Stimulated activated CD8-positive, alpha-beta memory T cell treated with anti-CD3 and anti-CD28 coated beads, Interleukin-7, amount 100 ng/mL, for 1 hour (primary cell): ENCODE results near the gene ATP8A1.

Experiments used
- DNase-seq, 2 donors: peaks; one replicate each; pipeline ENCODE4 v3.0.0-alpha.2; 2020; ENCODE audit warnings: low read depth in 2 of 2

ATP8A1 gene

GRCh38 chr4:42649870-42650269, 7.0 kb downstream of the ATP8A1 start:
- no peak for DNase-seq

GRCh38 chr4:42646999-42647541, 9.8 kb downstream of the ATP8A1 start:
- no peak for DNase-seq

- DNase-seq: no peak
Measured at GRCh38 chr4:42646013-42646784, 10.7 kb downstream of the ATP8A1 start.

- no peak for DNase-seq
Measured at GRCh38 chr4:42644897-42645296, 12.0 kb downstream of the ATP8A1 start.

- DNase-seq: no peak
Measured at GRCh38 chr4:42643685-42644084, 13.2 kb downstream of the ATP8A1 start.

- no peak for DNase-seq
Measured at GRCh38 chr4:42642845-42643615, 13.9 kb downstream of the ATP8A1 start.

- no peak for DNase-seq
Measured at GRCh38 chr4:42642101-42642797, 14.7 kb downstream of the ATP8A1 start.

GRCh38 chr4:42641656-42642055, 15.2 kb downstream of the ATP8A1 start:
- no peak for DNase-seq

GRCh38 chr4:42641161-42641560, 15.7 kb downstream of the ATP8A1 start:
- DNase-seq: no peak

- DNase-seq: no peak
Measured at GRCh38 chr4:42640613-42641012, 16.3 kb downstream of the ATP8A1 start.

- no peak for DNase-seq
Measured at GRCh38 chr4:42638993-42639392, 17.9 kb downstream of the ATP8A1 start.

GRCh38 chr4:42638321-42638720, 18.6 kb downstream of the ATP8A1 start:
- no peak for DNase-seq

- DNase-seq: no peak
Measured at GRCh38 chr4:42637867-42638266, 19.0 kb downstream of the ATP8A1 start.

GRCh38 chr4:42637104-42637503, 19.8 kb downstream of the ATP8A1 start:
- DNase-seq: no peak

GRCh38 chr4:42636645-42636949, 20.3 kb downstream of the ATP8A1 start:
- no peak for DNase-seq

GRCh38 chr4:42633605-42634388, 23.1 kb downstream of the ATP8A1 start:
- DNase-seq: no peak

- no peak for DNase-seq
Measured at GRCh38 chr4:42632653-42633382, 24.1 kb downstream of the ATP8A1 start.

GRCh38 chr4:42630908-42631307, 26.0 kb downstream of the ATP8A1 start:
- no peak for DNase-seq

- DNase-seq: no peak
Measured at GRCh38 chr4:42628740-42629139, 28.2 kb downstream of the ATP8A1 start.

GRCh38 chr4:42627885-42628646, 28.8 kb downstream of the ATP8A1 start:
- DNase-seq: peak in 1 of 2 donors; percentile 9
